Measurements from ENCODE around the gene PKP1. TPM values are rescaled to one million over a fixed set of nuclear protein-coding genes. Genes with fewer than 3 reads are reported as not detected.

PKP1 gene
- total and polyA plus RNA-seq, 4 donors = 0.08 to 0.39 (median 0.21) TPM

DNA sequence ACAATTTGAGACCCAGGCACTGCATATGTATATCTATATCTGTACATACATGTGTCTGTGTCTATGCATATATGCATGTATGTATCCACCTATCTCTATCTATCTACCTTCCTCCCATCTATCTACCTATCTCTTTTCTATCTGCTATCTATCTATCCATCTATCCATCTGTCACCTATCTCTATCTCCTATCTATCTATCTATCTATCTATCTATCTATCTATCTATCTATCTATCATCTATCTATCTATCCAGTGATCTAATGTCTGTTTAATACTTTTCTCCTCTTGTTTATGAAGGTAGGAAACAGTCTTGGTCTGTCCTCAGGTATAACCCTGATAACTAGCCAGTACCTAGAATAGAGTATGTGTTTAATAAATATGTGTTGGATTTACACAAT, 68.3 kb downstream of the PKP1 start:
- ATAC-seq (ENCODE audit: low FRiP score) (no peak), DNase-seq (no peak)
- intact Hi-C loops (cut with DNase I) = no loop called here
- Histone ChIP-seq H3K36me3 (ENCODE audit: control insufficient read depth in 1 of 2, insufficient read depth in 2 of 2, low read length in 1 of 2) (no peaks in the 10 kb centered on the region), H3K27me3 (ENCODE audit: control insufficient read depth in 1 of 2, insufficient read depth in 2 of 2, low read length in 1 of 2) (no peaks in the 10 kb centered on the region), H3K27ac (ENCODE audit: low read depth in 1 of 2, low read length in 2 of 2) (no peak overlapping the region), H3K4me1 (ENCODE audit: control insufficient read depth in 1 of 2, insufficient read depth in 2 of 2, low read length in 2 of 2) (no peaks in the 10 kb centered on the region), H3K4me3 (ENCODE audit: low read length in 2 of 2) (no peak overlapping the region), H3K9me3 (ENCODE audit: control insufficient read depth, low read length) (no peaks in the 10 kb centered on the region)

DNA sequence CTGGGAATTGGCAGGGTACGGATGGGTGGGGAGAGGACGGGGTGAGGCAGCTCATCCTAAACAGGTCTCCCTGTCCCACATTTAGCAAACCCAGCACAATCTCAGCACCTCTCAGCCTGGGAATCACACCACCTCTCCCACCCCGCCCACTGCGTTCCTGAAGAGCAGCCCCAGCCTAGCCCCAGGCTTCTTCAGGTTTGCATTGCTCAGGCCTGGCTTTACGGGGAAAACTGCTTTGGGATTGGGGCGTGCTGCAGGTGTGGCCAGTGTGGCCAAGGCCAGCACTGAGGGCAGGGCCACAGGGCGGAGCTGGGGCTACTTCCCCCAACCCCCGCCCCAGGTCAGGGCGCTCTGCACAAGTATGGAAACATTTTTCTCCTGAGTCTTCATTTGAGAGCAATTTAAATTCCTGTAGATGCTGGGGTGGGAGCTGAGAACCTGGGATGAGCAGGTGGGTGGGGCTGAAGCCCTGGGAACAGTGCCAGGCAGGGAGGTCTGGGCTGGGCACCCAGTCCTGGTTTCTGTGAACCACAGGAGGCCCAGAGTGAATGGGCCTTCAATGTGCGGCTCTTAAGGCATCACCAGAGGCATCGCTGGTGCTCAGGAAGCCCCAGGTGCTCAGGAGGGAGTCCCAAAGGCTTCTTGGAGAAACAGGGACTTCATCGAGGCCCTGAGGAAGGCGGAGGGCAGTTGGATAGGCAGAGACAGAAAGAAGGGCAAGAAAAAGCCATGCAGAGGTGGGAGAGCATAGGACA, 70.1 kb downstream of the PKP1 start:
- Histone ChIP-seq H3K4me1 (ENCODE audit: control insufficient read depth in 1 of 2, insufficient read depth in 2 of 2, low read length in 2 of 2) (no peaks in the 10 kb centered on the region), H3K36me3 (ENCODE audit: control insufficient read depth in 1 of 2, insufficient read depth in 2 of 2, low read length in 1 of 2) (no peaks in the 10 kb centered on the region), H3K27ac (ENCODE audit: low read depth in 1 of 2, low read length in 2 of 2) (no peak overlapping the region), H3K4me3 (ENCODE audit: low read length in 2 of 2) (no peak overlapping the region), H3K9me3 (ENCODE audit: control insufficient read depth, low read length) (no peaks in the 10 kb centered on the region), H3K27me3 (ENCODE audit: control insufficient read depth in 1 of 2, insufficient read depth in 2 of 2, low read length in 1 of 2) (no peaks in the 10 kb centered on the region)
- DNase-seq = peak; percentile 36 to 63
- 84 to 85% methylated on average over 13 of the region's 13 CpGs for WGBS, 2 donors
- intact Hi-C loops (cut with DNase I) = no loop called here
- no peak for ATAC-seq (ENCODE audit: low FRiP score)

DNA sequence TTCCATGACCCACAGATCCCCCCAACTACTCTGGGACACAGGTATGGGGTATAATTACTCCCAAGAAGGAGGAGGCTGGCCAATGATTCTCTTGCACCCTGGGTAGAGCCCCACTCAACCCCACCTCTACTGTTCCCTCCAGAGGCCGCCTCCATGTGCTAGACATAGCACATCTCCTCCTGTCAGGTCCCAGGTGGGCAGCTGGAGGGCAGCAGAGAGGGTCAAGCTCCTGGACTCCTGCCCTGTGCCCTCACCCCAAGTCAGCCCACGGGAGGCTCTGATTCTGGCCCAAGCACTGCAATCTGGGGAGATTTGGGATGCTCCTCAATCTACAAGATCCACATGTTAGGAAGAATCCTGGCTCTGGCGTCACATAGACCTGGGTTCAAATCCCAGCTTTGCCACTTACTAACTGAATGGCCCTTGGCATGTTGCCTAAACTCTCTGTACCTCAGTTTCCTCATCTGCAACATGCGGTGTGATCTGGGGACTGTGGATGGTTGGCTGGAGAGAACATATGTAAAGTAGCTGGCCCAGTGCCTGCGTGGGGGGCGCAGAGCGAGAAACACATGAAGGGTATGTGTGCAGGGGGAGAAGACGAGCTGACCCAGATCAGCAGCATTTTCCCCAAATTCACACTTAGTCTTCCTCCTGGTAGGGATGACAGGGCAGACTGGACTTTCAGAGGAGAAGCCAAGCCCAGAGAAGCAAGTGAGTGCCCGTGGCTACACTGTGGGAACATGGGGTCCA, 71.0 kb downstream of the PKP1 start:
- 90 to 91% methylated on average over 9 of the region's 9 CpGs for WGBS, 2 donors
- intact Hi-C loops (cut with DNase I) = no loop called here
- H3K9me3 ChIP-seq (ENCODE audit: control insufficient read depth, low read length) = no peaks in the 10 kb centered on the region
- no peaks in the 10 kb centered on the region for H3K36me3 ChIP-seq (ENCODE audit: control insufficient read depth in 1 of 2, insufficient read depth in 2 of 2, low read length in 1 of 2)
- H3K27me3 ChIP-seq (ENCODE audit: control insufficient read depth in 1 of 2, insufficient read depth in 2 of 2, low read length in 1 of 2) = no peaks in the 10 kb centered on the region
- ATAC-seq (ENCODE audit: low FRiP score) (no peak), DNase-seq (peak; percentile 27 to 35)
- no peak overlapping the region for H3K27ac ChIP-seq (ENCODE audit: low read depth in 1 of 2, low read length in 2 of 2)
- no peaks in the 10 kb centered on the region for H3K4me1 ChIP-seq (ENCODE audit: control insufficient read depth in 1 of 2, insufficient read depth in 2 of 2, low read length in 2 of 2)
- H3K4me3 ChIP-seq (ENCODE audit: low read length in 2 of 2) = no peak overlapping the region

DNA sequence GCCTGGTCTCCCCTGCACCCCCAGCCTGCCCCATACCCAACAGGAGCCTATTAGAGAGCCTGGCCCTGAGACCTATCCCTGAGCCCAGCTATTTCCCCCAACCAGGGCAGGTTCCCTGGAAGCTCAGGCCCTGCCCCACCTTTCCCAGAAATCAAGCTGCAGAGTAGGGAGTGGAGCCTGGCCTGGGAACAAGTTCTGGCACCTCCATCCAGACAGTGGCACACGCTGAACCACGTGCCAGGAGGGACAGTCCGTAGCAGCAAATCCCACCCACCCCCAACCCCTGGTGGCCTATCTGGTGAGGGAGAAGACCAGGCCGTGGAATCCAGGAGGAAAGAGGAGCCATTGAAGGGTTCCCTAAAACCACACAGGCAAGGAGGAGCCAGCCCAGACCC, 71.6 kb downstream of the PKP1 start:
- no peaks in the 10 kb centered on the region for H3K36me3 ChIP-seq (ENCODE audit: control insufficient read depth in 1 of 2, insufficient read depth in 2 of 2, low read length in 1 of 2)
- H3K27ac ChIP-seq (ENCODE audit: low read depth in 1 of 2, low read length in 2 of 2) = no peak overlapping the region
- H3K27me3 ChIP-seq (ENCODE audit: control insufficient read depth in 1 of 2, insufficient read depth in 2 of 2, low read length in 1 of 2) = no peaks in the 10 kb centered on the region
- H3K4me3 ChIP-seq (ENCODE audit: low read length in 2 of 2) = no peak overlapping the region
- DNase-seq (peak; percentile 26 to 31), ATAC-seq (ENCODE audit: low FRiP score) (no peak)
- WGBS, 2 donors = 47 to 57% methylated on average over 4 of the region's 4 CpGs
- H3K4me1 ChIP-seq (ENCODE audit: control insufficient read depth in 1 of 2, insufficient read depth in 2 of 2, low read length in 2 of 2) = no peaks in the 10 kb centered on the region
- intact Hi-C loops (cut with DNase I) = no loop called here
- H3K9me3 ChIP-seq (ENCODE audit: control insufficient read depth, low read length) = no peaks in the 10 kb centered on the region

DNA sequence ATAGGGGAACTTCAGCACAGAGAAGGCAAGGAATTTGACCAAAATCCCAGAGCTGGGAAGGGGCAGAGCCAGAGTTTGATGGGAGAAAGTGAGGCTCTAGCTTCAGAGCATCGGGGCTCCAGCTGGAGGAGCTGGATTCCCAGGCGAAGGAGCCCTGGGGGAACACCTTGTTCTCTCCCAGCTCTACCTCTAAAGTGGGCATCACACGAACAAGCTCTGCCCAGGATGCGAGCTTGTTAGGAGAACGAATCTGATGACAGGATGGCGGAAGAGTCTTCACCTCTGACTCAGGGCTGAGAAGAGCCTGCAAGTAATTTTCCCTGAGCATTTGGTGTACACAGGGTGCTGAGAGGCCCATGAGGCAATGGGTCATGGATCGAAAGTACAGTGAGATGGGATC, 72.2 kb downstream of the PKP1 start:
- WGBS, 2 donors = 90 to 91% methylated on average over 7 of the region's 7 CpGs
- no peaks in the 10 kb centered on the region for H3K9me3 ChIP-seq (ENCODE audit: control insufficient read depth, low read length)
- ATAC-seq (ENCODE audit: low FRiP score) = no peak
- no peak overlapping the region for H3K4me3 ChIP-seq (ENCODE audit: low read length in 2 of 2)
- intact Hi-C loops (cut with DNase I) = no loop called here
- H3K4me1 ChIP-seq (ENCODE audit: control insufficient read depth in 1 of 2, insufficient read depth in 2 of 2, low read length in 2 of 2) = no peaks in the 10 kb centered on the region
- H3K36me3 ChIP-seq (ENCODE audit: control insufficient read depth in 1 of 2, insufficient read depth in 2 of 2, low read length in 1 of 2) = no peaks in the 10 kb centered on the region
- peak; percentile 3 to 10 for DNase-seq
- no peak overlapping the region for H3K27ac ChIP-seq (ENCODE audit: low read depth in 1 of 2, low read length in 2 of 2)
- H3K27me3 ChIP-seq (ENCODE audit: control insufficient read depth in 1 of 2, insufficient read depth in 2 of 2, low read length in 1 of 2) = no peaks in the 10 kb centered on the region

DNA sequence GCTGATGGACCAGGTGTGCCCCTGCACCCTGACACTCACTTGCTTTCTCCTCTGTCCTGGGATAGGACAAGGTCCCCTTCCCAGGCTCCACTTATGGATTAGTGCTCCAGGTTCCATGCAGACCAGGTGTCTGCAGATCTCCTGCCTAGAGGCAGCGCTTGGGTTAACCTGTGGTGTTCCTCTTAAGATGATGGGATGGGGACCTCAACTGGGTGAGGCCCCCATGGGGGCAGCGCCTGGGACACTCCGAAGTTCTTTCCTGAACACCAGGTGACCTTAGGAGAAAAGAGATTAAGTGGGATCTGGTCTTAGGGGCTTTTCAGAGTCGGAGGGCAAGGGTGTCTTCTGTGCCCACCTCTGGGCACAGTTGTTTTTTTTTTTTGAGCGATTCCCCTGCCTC, 72.9 kb downstream of the PKP1 start:
- no peak for ATAC-seq (ENCODE audit: low FRiP score)
- WGBS, 2 donors = 94 to 98% methylated on average over 5 of the region's 5 CpGs

DNA sequence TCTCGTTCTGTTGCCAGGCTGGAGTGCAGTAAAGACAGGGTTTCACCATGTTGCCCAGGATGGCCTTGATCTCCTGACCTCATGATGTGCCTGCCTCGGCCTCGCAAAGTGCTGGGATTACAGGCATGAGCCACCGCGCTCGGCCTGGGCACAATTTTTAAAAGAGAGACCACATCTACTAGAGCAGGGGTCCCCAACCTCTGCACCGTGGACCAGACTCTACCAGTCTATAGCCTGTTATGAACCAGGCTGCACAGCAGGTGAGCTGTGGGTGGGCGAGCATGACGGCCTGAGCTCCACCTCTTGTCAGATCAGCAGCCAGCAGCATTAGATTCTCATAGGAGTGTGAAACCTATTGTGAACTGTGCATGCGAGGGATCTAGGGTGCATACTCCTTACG, 73.4 kb downstream of the PKP1 start:
- peak; percentile 24 to 35 for DNase-seq
- Histone ChIP-seq H3K27me3 (ENCODE audit: control insufficient read depth in 1 of 2, insufficient read depth in 2 of 2, low read length in 1 of 2) (no peaks in the 10 kb centered on the region), H3K36me3 (ENCODE audit: control insufficient read depth in 1 of 2, insufficient read depth in 2 of 2, low read length in 1 of 2) (no peaks in the 10 kb centered on the region), H3K4me1 (ENCODE audit: control insufficient read depth in 1 of 2, insufficient read depth in 2 of 2, low read length in 2 of 2) (no peaks in the 10 kb centered on the region), H3K9me3 (ENCODE audit: control insufficient read depth, low read length) (no peaks in the 10 kb centered on the region), H3K27ac (ENCODE audit: low read depth in 1 of 2, low read length in 2 of 2) (no peak overlapping the region), H3K4me3 (ENCODE audit: low read length in 2 of 2) (no peak overlapping the region)
- intact Hi-C loops (cut with DNase I) = no loop called here
- WGBS, 2 donors = 87 to 93% methylated on average over 11 of the region's 11 CpGs
- ATAC-seq (ENCODE audit: low FRiP score) = no peak

More for the DNA sequence above, 72.9 kb downstream of the PKP1 start:
- Histone ChIP-seq H3K4me1 (ENCODE audit: control insufficient read depth in 1 of 2, insufficient read depth in 2 of 2, low read length in 2 of 2) (no peaks in the 10 kb centered on the region), H3K9me3 (ENCODE audit: control insufficient read depth, low read length) (no peaks in the 10 kb centered on the region), H3K4me3 (ENCODE audit: low read length in 2 of 2) (no peak overlapping the region), H3K36me3 (ENCODE audit: control insufficient read depth in 1 of 2, insufficient read depth in 2 of 2, low read length in 1 of 2) (no peaks in the 10 kb centered on the region), H3K27ac (ENCODE audit: low read depth in 1 of 2, low read length in 2 of 2) (no peak overlapping the region), H3K27me3 (ENCODE audit: control insufficient read depth in 1 of 2, insufficient read depth in 2 of 2, low read length in 1 of 2) (no peaks in the 10 kb centered on the region)
- intact Hi-C loops (cut with DNase I) = no loop called here
- peak; percentile 22 to 35 for DNase-seq

DNA sequence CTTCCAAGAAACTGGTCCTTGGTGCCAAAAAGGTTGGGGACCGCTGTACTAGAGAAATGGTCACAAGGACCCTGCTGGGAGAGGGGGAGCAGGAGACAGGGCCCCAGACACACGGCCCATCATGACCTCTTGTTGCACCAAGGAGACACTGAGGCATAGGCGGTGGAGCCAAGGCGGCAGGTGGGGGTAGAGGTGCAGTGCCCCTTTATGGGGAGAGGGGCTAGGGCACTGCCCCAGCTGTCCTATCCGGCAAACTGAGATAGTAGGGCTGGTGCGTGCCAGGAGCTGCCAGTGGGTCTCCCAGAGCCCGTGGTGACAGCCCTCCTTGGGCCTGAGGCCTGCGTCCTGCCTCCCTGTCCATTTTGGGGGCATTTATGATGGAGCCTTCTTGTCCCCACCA, 73.9 kb downstream of the PKP1 start:
- Histone ChIP-seq H3K9me3 (ENCODE audit: control insufficient read depth, low read length) (no peaks in the 10 kb centered on the region), H3K27me3 (ENCODE audit: control insufficient read depth in 1 of 2, insufficient read depth in 2 of 2, low read length in 1 of 2) (no peaks in the 10 kb centered on the region), H3K4me1 (ENCODE audit: control insufficient read depth in 1 of 2, insufficient read depth in 2 of 2, low read length in 2 of 2) (no peaks in the 10 kb centered on the region), H3K4me3 (ENCODE audit: low read length in 2 of 2) (no peak overlapping the region), H3K27ac (ENCODE audit: low read depth in 1 of 2, low read length in 2 of 2) (no peak overlapping the region), H3K36me3 (ENCODE audit: control insufficient read depth in 1 of 2, insufficient read depth in 2 of 2, low read length in 1 of 2) (no peaks in the 10 kb centered on the region)
- intact Hi-C loops (cut with DNase I) = no loop called here
- DNase-seq = peak; percentile 34 to 46
- ATAC-seq (ENCODE audit: low FRiP score) = no peak
- 94 to 96% methylated on average over 8 of the region's 8 CpGs for WGBS, 2 donors
